ENCODE measurements around the gene ENO2. TPM values are rescaled to one million over a fixed set of nuclear protein-coding genes. Genes with fewer than 3 reads are reported as not detected.
A peak's percentile ranks its signal among the peaks of the same experiment; 100 is the strongest.

The ENO2 gene
- total RNA-seq, 4 donors from 2014 or later, result 28.7 to 49.7 (median 40.0) TPM

DNA sequence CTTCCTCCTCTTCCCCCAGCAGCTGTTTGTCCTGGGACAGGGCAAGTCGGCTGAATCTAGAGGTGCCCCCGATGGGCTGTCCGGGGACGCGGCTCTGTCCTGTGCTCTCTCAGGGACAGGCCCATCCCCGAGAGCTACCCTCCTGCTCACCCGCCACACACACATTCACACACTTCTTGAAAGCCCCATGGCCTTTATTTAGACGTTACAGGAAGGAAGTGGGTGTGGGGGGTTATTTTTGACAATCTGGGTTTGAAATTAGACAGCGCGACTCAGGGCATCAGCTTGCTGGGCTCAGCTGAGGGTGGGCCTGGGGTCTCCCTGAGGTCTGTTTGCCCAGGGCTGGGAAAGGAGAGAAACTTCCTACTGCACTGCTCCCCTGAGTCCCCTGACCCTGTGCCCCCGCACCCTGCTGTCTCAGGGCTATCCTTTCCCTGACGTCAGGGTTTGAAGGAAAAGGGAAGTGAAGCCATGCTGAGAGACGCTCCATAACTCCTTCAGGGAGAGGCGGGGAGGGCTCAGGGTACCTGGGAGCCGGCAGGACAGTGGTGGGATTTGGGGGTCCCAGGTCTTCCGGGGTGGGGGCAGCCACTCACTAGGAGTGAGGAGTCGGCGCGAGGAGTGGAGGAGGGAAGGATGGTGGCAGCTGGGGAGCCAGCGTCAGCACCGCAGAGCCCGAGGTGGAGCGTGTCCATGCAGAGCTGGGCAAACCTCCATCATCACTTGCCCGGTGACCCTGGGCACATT lies 44.9 kb downstream of the ENO2 start:
- H3K36me3 ChIP-seq, result no peaks in the 10 kb centered on the region
- no peaks in the 10 kb centered on the region for H3K9me3 ChIP-seq
- H3K27me3 ChIP-seq, result no peaks in the 10 kb centered on the region
- TF ChIP-seq POLR2A (IDR thresholded peaks at IDR 0.05; ENCODE audit: low read depth) (no peak), EP300 (IDR thresholded peaks at IDR 0.05) (no peak), POLR2AphosphoS5 (IDR thresholded peaks at IDR 0.05) (no peak)
- TF ChIP-seq, protein P1, sequence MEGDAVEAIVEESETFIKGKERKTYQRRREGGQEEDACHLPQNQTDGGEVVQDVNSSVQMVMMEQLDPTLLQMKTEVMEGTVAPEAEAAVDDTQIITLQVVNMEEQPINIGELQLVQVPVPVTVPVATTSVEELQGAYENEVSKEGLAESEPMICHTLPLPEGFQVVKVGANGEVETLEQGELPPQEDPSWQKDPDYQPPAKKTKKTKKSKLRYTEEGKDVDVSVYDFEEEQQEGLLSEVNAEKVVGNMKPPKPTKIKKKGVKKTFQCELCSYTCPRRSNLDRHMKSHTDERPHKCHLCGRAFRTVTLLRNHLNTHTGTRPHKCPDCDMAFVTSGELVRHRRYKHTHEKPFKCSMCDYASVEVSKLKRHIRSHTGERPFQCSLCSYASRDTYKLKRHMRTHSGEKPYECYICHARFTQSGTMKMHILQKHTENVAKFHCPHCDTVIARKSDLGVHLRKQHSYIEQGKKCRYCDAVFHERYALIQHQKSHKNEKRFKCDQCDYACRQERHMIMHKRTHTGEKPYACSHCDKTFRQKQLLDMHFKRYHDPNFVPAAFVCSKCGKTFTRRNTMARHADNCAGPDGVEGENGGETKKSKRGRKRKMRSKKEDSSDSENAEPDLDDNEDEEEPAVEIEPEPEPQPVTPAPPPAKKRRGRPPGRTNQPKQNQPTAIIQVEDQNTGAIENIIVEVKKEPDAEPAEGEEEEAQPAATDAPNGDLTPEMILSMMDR (IDR thresholded peaks at IDR 0.05), result no peak
- peak overlapping the region in 1 of 4 donors; percentile 5 for H3K4me3 ChIP-seq
- peak overlapping the region in 3 of 4 donors; percentile 38 to 57 (median 46) for H3K27ac ChIP-seq (replicated peaks in 1 of 4)
- no peak for DNase-seq (ENCODE audit: extremely low spot score)
- WGBS, result 66% methylated on average over 22 of the region's 24 CpGs
- intact Hi-C loops (cut with DNase I), result no loop called here
- peaks cover 40 to 54% (median 46%) of the 10 kb centered on the region in 4 donors for H3K4me1 ChIP-seq

DNA sequence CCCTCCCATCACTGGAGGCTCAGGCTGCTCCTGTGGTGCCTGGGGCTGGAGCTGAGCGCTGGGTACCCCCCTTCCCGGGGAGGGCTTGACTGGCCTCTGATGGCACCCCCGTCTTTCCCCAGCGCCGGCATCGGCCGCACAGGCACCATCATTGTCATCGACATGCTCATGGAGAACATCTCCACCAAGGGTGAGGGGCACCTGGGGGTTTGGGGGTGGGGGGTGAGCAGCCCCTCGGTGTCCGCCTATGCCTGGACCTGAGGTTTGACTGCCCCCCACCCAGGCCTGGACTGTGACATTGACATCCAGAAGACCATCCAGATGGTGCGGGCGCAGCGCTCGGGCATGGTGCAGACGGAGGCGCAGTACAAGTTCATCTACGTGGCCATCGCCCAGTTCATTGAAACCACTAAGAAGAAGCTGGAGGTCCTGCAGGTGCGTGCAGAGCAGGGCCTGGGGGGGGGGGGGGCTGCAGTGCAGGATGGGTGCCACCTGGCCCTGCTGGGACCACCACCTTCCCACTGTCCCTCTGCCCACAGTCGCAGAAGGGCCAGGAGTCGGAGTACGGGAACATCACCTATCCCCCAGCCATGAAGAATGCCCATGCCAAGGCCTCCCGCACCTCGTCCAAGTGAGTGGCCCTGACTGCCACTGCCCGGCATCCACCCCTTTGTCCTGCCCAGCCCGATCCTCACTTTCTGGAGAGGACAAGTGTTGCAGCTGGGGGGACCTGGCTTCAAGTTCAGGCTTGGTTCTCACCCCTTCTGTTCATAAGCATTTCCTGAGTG lies 45.6 kb downstream of the ENO2 start:
- no peaks in the 10 kb centered on the region for H3K9me3 ChIP-seq
- H3K4me3 ChIP-seq, result no peak overlapping the region
- no peak for DNase-seq (ENCODE audit: extremely low spot score)
- peaks cover 0 to 4% (median 1%) of the 10 kb centered on the region in 4 donors for H3K36me3 ChIP-seq
- 89% methylated on average over 21 of the region's 26 CpGs for WGBS
- intact Hi-C loops (cut with DNase I), result no loop called here
- peak overlapping the region in 2 of 4 donors; percentile 38 to 57 for H3K27ac ChIP-seq (replicated peaks in 1 of 4)
- TF ChIP-seq POLR2A (IDR thresholded peaks at IDR 0.05; ENCODE audit: low read depth) (no peak), EP300 (IDR thresholded peaks at IDR 0.05) (no peak), POLR2AphosphoS5 (IDR thresholded peaks at IDR 0.05) (no peak)
- TF ChIP-seq, protein P1 (IDR thresholded peaks at IDR 0.05), result no peak
- H3K27me3 ChIP-seq, result no peaks in the 10 kb centered on the region
- peaks cover 46 to 61% (median 49%) of the 10 kb centered on the region in 4 donors for H3K4me1 ChIP-seq

DNA sequence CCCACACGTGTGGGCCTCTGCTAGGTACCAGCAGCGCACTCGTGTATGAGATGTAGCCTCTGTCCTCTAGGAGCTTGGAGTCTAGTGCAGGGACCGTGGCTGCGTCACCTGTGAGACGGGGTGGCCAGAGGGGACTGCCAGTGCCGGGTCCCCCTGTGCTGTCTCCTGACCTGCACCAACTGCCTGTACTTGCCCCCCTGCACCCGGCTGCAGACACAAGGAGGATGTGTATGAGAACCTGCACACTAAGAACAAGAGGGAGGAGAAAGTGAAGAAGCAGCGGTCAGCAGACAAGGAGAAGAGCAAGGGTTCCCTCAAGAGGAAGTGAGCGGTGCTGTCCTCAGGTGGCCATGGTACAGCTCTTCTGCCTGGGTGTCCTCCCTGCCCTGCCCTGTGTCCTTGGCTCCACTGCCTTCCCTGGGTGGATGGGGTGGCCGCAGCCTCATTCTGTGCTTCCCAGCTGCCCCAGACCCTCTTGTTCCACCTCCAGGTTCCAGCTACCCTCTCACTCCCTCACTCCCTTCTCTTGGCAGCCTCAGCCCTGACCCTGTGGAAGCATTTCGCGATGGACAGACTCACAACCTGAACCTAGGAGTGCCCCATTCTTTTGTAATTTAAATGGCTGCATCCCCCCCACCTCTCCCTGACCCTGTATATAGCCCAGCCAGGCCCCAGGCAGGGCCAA lies 46.4 kb downstream of the ENO2 start:
- H3K9me3 ChIP-seq, result no peaks in the 10 kb centered on the region
- H3K4me1 ChIP-seq, result peaks cover 47 to 65% (median 52%) of the 10 kb centered on the region in 4 donors
- peak overlapping the region in 1 of 4 donors; percentile 30 for H3K4me3 ChIP-seq
- H3K36me3 ChIP-seq, result peaks cover 5 to 11% (median 8%) of the 10 kb centered on the region in 4 donors
- WGBS, result 83% methylated on average over 12 of the region's 13 CpGs
- intact Hi-C loops (cut with DNase I), result no loop called here
- TF ChIP-seq EP300 (IDR thresholded peaks at IDR 0.05), result no peak
- peak overlapping the region; percentile 61 to 84 (median 71) for H3K27ac ChIP-seq (replicated peaks in 1 of 4)
- H3K27me3 ChIP-seq, result no peaks in the 10 kb centered on the region
- no peak for DNase-seq (ENCODE audit: extremely low spot score)

DNA sequence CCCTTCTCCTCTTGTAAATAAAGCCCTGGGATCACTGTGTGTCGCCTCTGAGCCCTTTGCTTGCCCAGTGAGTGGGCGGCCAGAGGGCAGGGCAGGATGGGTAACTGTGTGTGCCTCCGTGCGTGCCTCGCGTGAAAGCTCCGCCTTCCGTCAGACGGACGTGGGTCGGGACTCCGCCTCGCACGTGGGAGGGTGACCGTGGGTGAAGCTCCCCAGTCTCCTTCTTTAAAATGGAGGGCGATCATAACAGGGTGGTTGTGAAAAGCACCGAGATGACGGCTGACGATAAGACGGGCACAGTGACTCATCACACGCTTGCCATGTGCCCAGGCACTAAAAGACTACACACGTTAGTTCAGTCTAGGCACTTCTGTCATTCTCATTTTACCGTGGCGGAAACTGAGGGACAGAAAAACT lies 46.9 kb downstream of the ENO2 start:
- H3K4me3 ChIP-seq, result peak overlapping the region; percentile 18 to 30 (median 21)
- TF ChIP-seq EP300 (IDR thresholded peaks at IDR 0.05) (no peak), POLR2AphosphoS5 (IDR thresholded peaks at IDR 0.05) (peak in 1 of 2 donors; percentile 19)
- intact Hi-C loops (cut with DNase I), result no loop called here
- H3K9me3 ChIP-seq, result no peaks in the 10 kb centered on the region
- H3K27me3 ChIP-seq, result no peaks in the 10 kb centered on the region
- WGBS, result 48% methylated on average over 9 of the region's 24 CpGs
- H3K27ac ChIP-seq (replicated peaks in 1 of 4), result peak overlapping the region; percentile 61 to 84 (median 71)
- peaks cover 47 to 65% (median 52%) of the 10 kb centered on the region in 4 donors for H3K4me1 ChIP-seq
- no peak for DNase-seq (ENCODE audit: extremely low spot score)
- peaks cover 10 to 17% (median 14%) of the 10 kb centered on the region in 4 donors for H3K36me3 ChIP-seq

DNA sequence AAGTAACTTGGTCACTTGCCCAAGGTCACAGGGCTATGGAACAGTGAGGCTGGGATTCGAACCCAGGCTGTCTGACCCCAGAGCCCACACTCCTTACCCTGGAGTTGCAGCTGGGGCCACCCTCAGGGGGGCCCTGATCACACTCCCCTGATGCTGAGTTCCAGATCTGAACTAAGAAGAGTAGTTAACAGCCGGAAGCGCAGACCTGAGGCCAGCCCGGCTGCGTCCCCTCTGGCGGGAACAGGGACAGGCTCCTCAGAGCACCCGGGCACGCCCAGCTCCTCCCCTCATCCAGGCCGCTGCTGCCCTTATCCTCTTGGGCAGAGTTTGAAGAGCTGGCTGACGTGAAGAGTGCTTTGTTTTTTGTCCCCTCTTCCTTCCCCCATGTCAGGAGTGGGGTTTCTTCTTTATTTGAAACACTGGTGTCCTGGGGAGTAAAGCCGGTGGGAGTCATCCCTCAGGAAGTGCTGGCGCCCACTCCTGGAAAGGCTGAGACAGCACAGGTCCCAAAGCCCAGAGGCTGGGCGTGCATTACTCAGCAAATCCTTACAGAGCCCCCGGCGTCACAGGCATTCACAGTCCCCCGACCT lies 47.4 kb downstream of the ENO2 start:
- WGBS, result 16% methylated on average over 9 of the region's 16 CpGs
- no peak for DNase-seq (ENCODE audit: extremely low spot score)

More for the DNA sequence above, 47.4 kb downstream of the ENO2 start:
- TF ChIP-seq, protein P1 (IDR thresholded peaks at IDR 0.05), result peak in 2 of 3 experiments; percentile 23 to 52
- TF ChIP-seq POLR2AphosphoS5 (IDR thresholded peaks at IDR 0.05), result no peak
- Histone ChIP-seq H3K27me3 (no peaks in the 10 kb centered on the region), H3K36me3 (peaks cover 15 to 22% (median 19%) of the 10 kb centered on the region in 4 donors), H3K27ac (replicated peaks in 1 of 4) (peak overlapping the region; percentile 61 to 84 (median 71)), H3K9me3 (no peaks in the 10 kb centered on the region), H3K4me3 (peak overlapping the region; percentile 18 to 30 (median 21)), H3K4me1 (peaks cover 47 to 65% (median 52%) of the 10 kb centered on the region in 4 donors)
- intact Hi-C loops (cut with DNase I), result no loop called here
